ENCODE data around the gene BRSK1. TPM values are rescaled to one million over a fixed set of nuclear protein-coding genes. Genes with fewer than 3 reads are reported as not detected.

The BRSK1 gene
- total RNA-seq, 4 donors from 2014 or later, result 4.1 to 17.1 (median 12.0) TPM; not detected in 1

GRCh38 chr19:55308281-55308680 is 24.5 kb downstream of the BRSK1 start:
- Histone ChIP-seq H3K27me3 (no peaks in the 10 kb centered on the region), H3K9me3 (no peaks in the 10 kb centered on the region), H3K36me3 (no peaks in the 10 kb centered on the region), H3K4me3 (no peak overlapping the region), H3K27ac (no peak overlapping the region), H3K4me1 (no peaks in the 10 kb centered on the region)
- no peak for DNase-seq
- no peak for TF ChIP-seq CTCF (IDR thresholded peaks at IDR 0.05)
- no peak for TF ChIP-seq POLR2A (IDR thresholded peaks at IDR 0.05)
- intact Hi-C loops (cut with DNase I; ENCODE audit: low total_unique reads), result no loop called here

DNA sequence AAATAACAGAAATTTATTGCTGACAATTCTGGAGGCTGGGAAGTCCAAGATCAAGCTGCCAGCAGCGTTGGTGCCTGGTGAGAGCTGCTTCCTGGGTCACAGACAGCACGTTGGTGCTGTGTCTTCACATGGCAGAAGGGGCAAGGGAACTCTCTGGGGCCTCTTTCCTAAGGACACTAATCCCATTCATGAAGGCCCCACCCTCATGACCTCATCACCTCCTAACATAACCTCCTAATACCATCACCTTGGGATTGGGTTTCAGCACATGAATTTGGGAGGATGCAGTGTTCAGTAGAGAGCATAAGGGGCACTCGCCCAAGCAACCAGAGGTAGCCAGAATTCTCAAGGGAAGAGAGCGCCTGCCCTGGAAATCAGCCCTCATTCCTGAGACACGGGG is 25.7 kb downstream of the BRSK1 start:
- H3K9me3 ChIP-seq, result no peaks in the 10 kb centered on the region
- no peak overlapping the region for H3K4me3 ChIP-seq
- no peak overlapping the region for H3K27ac ChIP-seq
- TF ChIP-seq CTCF (IDR thresholded peaks at IDR 0.05) (no peak), POLR2A (IDR thresholded peaks at IDR 0.05) (no peak)
- no peak for DNase-seq
- H3K27me3 ChIP-seq, result no peaks in the 10 kb centered on the region
- H3K4me1 ChIP-seq, result no peaks in the 10 kb centered on the region
- intact Hi-C loops (cut with DNase I; ENCODE audit: low total_unique reads), result no loop called here
- H3K36me3 ChIP-seq, result no peaks in the 10 kb centered on the region

DNA sequence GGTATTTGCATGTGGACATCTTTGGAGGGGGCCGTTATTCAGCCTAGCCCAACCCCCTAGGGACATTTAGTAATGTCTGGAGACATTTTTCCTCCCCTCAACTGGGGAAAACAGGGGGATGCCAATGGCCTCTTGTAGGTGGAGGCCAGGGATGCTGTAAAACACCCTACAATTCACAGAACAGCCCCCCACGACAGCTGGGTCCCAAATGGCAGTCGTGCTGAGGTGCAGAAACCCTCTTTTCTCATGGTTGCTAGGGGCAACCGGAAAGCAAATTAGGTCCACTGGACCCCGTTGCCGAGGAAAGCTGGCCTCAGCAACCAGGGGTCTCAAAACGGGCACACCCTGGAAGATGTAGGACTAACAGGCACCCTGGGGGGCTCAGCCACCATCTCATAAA is 26.7 kb downstream of the BRSK1 start:
- intact Hi-C loops (cut with DNase I; ENCODE audit: low total_unique reads), result no loop called here
- Histone ChIP-seq H3K4me3 (no peak overlapping the region), H3K27me3 (no peaks in the 10 kb centered on the region), H3K9me3 (no peaks in the 10 kb centered on the region), H3K27ac (no peak overlapping the region), H3K36me3 (no peaks in the 10 kb centered on the region), H3K4me1 (no peaks in the 10 kb centered on the region)
- TF ChIP-seq POLR2A (IDR thresholded peaks at IDR 0.05), result no peak
- TF ChIP-seq CTCF (IDR thresholded peaks at IDR 0.05), result no peak
- no peak for DNase-seq

- Histone ChIP-seq H3K36me3 (no peaks in the 10 kb centered on the region), H3K27me3 (no peaks in the 10 kb centered on the region), H3K27ac (no peak overlapping the region), H3K4me1 (no peaks in the 10 kb centered on the region), H3K9me3 (no peaks in the 10 kb centered on the region), H3K4me3 (no peak overlapping the region)
- intact Hi-C loops (cut with DNase I; ENCODE audit: low total_unique reads), result no loop called here
- DNase-seq, result no peak
- TF ChIP-seq POLR2A (IDR thresholded peaks at IDR 0.05) (no peak), CTCF (IDR thresholded peaks at IDR 0.05) (no peak)
These were observed 27.6 kb downstream of the BRSK1 start for GRCh38 chr19:55311397-55311796.

DNA sequence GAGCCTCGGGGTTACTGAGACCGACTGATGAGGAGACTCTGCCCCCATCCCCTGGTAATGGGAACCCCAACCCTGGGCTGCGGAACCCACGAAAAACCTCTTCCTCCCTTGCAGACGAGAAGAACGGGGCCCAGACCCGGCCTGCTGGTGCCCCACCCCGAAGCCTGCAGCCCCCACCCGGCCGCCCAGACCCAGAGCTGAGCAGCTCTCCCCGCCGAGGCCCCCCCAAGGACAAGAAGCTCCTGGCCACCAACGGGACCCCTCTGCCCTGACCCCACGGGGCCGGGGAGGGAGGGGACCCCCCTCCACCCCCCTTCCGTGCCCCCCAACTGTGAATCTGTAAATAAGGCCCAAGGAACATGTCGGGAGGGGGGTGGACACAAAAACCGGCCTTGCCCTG is 28.0 kb downstream of the BRSK1 start:
- TF ChIP-seq CTCF (IDR thresholded peaks at IDR 0.05), result no peak
- TF ChIP-seq POLR2A (IDR thresholded peaks at IDR 0.05), result no peak
- Histone ChIP-seq H3K4me1 (no peaks in the 10 kb centered on the region), H3K27me3 (no peaks in the 10 kb centered on the region), H3K36me3 (no peaks in the 10 kb centered on the region), H3K9me3 (no peaks in the 10 kb centered on the region), H3K4me3 (no peak overlapping the region), H3K27ac (no peak overlapping the region)
- intact Hi-C loops (cut with DNase I; ENCODE audit: low total_unique reads), result no loop called here
- no peak for DNase-seq
